Uterus (tissue), 2 donors: ENCODE measurements around the gene SNAP47.

Experiments
- POLR2A ChIP-seq, 2 donors: fragments of 450-650 bp; IDR thresholded peaks; one replicate each; pipeline ENCODE4 v1.6.1; 2016; ENCODE audit warnings: antibody characterized with exemption in 2 of 2, mild to moderate bottlenecking in 1 of 2, moderate library complexity in 1 of 2
- TF ChIP-seq, protein P1 (sequence below), 4 experiments: fragments of 200-600 bp in 2 of 4; fragments of 450-650 bp in 2 of 4; sonication (generic) in 2 of 4; IDR thresholded peaks; one replicate each; pipeline ENCODE4 v1.5.1; 2016 to 2019; ENCODE audit warnings: antibody characterized with exemption in 4 of 4, mild to moderate bottlenecking in 2 of 4, moderate library complexity in 1 of 4

GRCh38 chr1:227788271-227789083, 53.2 kb downstream of the SNAP47 start:
- TF ChIP-seq, protein P1, sequence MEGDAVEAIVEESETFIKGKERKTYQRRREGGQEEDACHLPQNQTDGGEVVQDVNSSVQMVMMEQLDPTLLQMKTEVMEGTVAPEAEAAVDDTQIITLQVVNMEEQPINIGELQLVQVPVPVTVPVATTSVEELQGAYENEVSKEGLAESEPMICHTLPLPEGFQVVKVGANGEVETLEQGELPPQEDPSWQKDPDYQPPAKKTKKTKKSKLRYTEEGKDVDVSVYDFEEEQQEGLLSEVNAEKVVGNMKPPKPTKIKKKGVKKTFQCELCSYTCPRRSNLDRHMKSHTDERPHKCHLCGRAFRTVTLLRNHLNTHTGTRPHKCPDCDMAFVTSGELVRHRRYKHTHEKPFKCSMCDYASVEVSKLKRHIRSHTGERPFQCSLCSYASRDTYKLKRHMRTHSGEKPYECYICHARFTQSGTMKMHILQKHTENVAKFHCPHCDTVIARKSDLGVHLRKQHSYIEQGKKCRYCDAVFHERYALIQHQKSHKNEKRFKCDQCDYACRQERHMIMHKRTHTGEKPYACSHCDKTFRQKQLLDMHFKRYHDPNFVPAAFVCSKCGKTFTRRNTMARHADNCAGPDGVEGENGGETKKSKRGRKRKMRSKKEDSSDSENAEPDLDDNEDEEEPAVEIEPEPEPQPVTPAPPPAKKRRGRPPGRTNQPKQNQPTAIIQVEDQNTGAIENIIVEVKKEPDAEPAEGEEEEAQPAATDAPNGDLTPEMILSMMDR (IDR thresholded peaks at IDR 0.05), result no peak
- TF ChIP-seq POLR2A (IDR thresholded peaks at IDR 0.05), result peak in 1 of 2 donors; percentile 63
